Keratinocyte (primary cell): ENCODE results near the gene CACNA2D2.

Experiments used
- CTCF ChIP-seq, 3 experiments: IDR thresholded peaks in 1 of 3; conservative IDR thresholded peaks in 1 of 3; optimal IDR thresholded peaks in 1 of 3; 2 replicates in 2 of 3; 3 replicates in 1 of 3; pipeline versions ENCODE3 to v1.5.1; 2011; ENCODE audit warnings: low read length in 3 of 3, mild to moderate bottlenecking in 3 of 3, moderate library complexity in 2 of 3, control low read depth in 1 of 3, inconsistent platforms in 1 of 3; ENCODE audit not compliant: insufficient read depth in 2 of 3; ENCODE audit errors: extremely low read depth in 1 of 3
- EZH2 ChIP-seq: IDR thresholded peaks from one replicate; pipeline ENCODE4 v1.6.1; 2012; ENCODE audit warnings: inconsistent platforms, mild to moderate bottlenecking, low read length, moderate library complexity

- no peak for TF ChIP-seq CTCF (optimal IDR thresholded peaks at IDR 0.05 in 1 of 3, IDR thresholded peaks at IDR 0.05 in 1 of 3, conservative IDR thresholded peaks at IDR 0.05 in 1 of 3; ENCODE audit: extremely low read depth in 1 of 3, insufficient read depth in 2 of 3, low read length in 3 of 3)
- TF ChIP-seq EZH2: no peak
Observed at GRCh38 chr3:50523279-50523811, 19.9 kb upstream of the CACNA2D2 start.
